ENCODE results near the gene CDC42.
"Not testable (repeated sequence)": the region's sequence is repeated elsewhere in the genome, so short reads cannot be mapped to it uniquely, and the experiment has no call there.

Gene CDC42

GRCh38 chr1:22052115-22053016 is at the start of gene CDC42:
Gene CDC42, plus strand, starts transcription at chr1:22052709. Its CDS starts 25,770 bp downstream, at chr1:22078479.
- DNase-seq, result peak; percentile 99

- not testable (repeated sequence) for DNase-seq
Observed at GRCh38 chr1:22002875-22003274, 49.6 kb upstream of the CDC42 start.

- DNase-seq, result not testable (repeated sequence)
Observed at GRCh38 chr1:22003959-22004358, 48.5 kb upstream of the CDC42 start.

GRCh38 chr1:22005261-22006149 is 47.0 kb upstream of the CDC42 start:
- DNase-seq, result not testable (repeated sequence)

GRCh38 chr1:22006736-22007135 is 45.8 kb upstream of the CDC42 start:
- not testable (repeated sequence) for DNase-seq

GRCh38 chr1:22007262-22007661 is 45.2 kb upstream of the CDC42 start:
- DNase-seq, result not testable (repeated sequence)

- not testable (repeated sequence) for DNase-seq
Observed at GRCh38 chr1:22009566-22009965, 42.9 kb upstream of the CDC42 start.

- DNase-seq, result not testable (repeated sequence)
Observed at GRCh38 chr1:22012752-22013151, 39.8 kb upstream of the CDC42 start.

- DNase-seq, result not testable (repeated sequence)
Observed at GRCh38 chr1:22014575-22015206, 37.8 kb upstream of the CDC42 start.

GRCh38 chr1:22018583-22019559 is 33.6 kb upstream of the CDC42 start:
- peak; percentile 55 for DNase-seq

GRCh38 chr1:22021061-22021460 is 31.4 kb upstream of the CDC42 start:
- DNase-seq, result no peak

GRCh38 chr1:22024485-22025367 is 27.8 kb upstream of the CDC42 start:
- DNase-seq, result peak; percentile 73

GRCh38 chr1:22025368-22026155 is 26.9 kb upstream of the CDC42 start:
- peak; percentile 88 for DNase-seq

GRCh38 chr1:22026924-22027289 is 25.6 kb upstream of the CDC42 start:
- no peak for DNase-seq

- DNase-seq, result no peak
Observed at GRCh38 chr1:22030057-22030456, 22.5 kb upstream of the CDC42 start.

- DNase-seq, result no peak
Observed at GRCh38 chr1:22030473-22030872, 22.0 kb upstream of the CDC42 start.

- peak; percentile 47 for DNase-seq
Observed at GRCh38 chr1:22031214-22031962, 21.1 kb upstream of the CDC42 start.

GRCh38 chr1:22034834-22035233 is 17.7 kb upstream of the CDC42 start:
- DNase-seq, result not testable (repeated sequence)

- no peak for DNase-seq
Observed at GRCh38 chr1:22037520-22037919, 15.0 kb upstream of the CDC42 start.
